ENCODE data around the gene SNAPC4. TPM values are rescaled to one million over a fixed set of nuclear protein-coding genes. Genes with fewer than 3 reads are reported as not detected.

Gene SNAPC4
- total RNA-seq, 1 experiment from 2014 or later = 29.7 TPM

DNA sequence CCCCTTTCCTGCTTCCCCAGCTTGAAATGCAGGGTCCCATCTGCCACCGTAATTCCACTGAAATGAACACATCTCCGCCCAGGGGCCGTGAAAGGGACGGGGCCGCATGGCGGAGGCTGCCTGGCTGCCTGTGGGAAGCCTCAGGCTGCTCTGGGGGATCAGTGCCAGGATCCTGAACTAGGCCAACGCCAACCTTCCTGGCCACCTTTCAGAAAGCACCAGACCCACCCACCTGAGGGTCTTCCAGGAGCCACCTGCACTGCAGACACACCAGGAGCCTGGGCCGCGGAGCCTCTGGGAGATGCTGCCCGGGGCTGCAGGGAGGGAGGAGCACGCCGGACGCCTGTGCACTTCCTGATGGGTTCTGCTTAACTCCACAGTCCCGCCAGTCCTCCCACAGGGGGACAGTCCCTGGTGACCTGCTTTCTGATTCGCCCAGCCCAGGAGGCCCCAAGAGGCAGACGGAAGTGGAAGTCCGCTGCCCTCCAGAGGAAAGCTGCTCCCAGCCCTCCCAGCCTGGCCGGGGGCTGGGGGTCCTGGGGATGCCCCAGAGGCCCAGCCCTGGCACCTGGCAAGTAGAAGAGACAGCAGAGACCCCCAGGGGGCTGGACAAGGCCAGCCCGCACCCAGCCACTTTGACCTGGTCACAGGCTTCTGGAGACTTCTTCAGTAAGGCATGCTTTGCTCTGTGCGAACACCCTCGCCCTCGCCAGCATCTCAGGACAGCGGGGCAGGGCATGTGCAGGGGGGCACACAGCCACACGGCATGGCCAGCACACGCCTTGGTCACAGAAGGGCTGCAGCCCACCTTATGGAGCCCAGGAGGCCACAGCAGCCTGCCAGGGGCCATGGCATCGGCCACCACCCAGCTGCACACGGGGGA, 26.4 kb downstream of the SNAPC4 start, which contains the start of gene CARD9:
Gene CARD9 (minus strand): TSS at position 370 of the 883 bp plus-strand sequence. CDS start 1,591 bp downstream, outside the sequence.
- Histone ChIP-seq H3K79me1 (ENCODE audit: insufficient read depth, low read depth, low read length, poor library complexity, severe bottlenecking) (no peaks in the 10 kb centered on the region), H2BK120ac (ENCODE audit: low read depth, low read length, poor library complexity, severe bottlenecking) (no peak within 1 kb of the TSS), H3K14ac (ENCODE audit: insufficient read depth, low read length) (no peak within 1 kb of the TSS; the same call in 1 of the 2 replicates), H2AFZ (ENCODE audit: low read length) (no peak within 1 kb of the TSS), H2AK5ac (ENCODE audit: insufficient read length, low read length) (no peak within 1 kb of the TSS), H4K91ac (ENCODE audit: insufficient read length, low read depth, low read length) (no peak within 1 kb of the TSS), H3K4me2 (ENCODE audit: insufficient read depth, insufficient read length, low read length) (no peak within 1 kb of the TSS), H3K23ac (ENCODE audit: insufficient read length, low read depth, low read length) (no peak within 1 kb of the TSS), H4K8ac (replicated peaks; ENCODE audit: insufficient read length, low read depth, low read length) (no peak within 1 kb of the TSS), H4K20me1 (ENCODE audit: control insufficient read depth, insufficient read depth, insufficient read length) (no peaks in the 10 kb centered on the region), H4K5ac (ENCODE audit: insufficient read length, low read depth, low read length) (no peak within 1 kb of the TSS), H3K23me2 (ENCODE audit: insufficient read length, low read depth, low read length, poor library complexity, severe bottlenecking) (no peaks in the 10 kb centered on the region), H2BK5ac (ENCODE audit: insufficient read length, low read length) (no peak within 1 kb of the TSS), H3K18ac (ENCODE audit: insufficient read length, low read depth, low read length) (no peak within 1 kb of the TSS), H2BK15ac (ENCODE audit: low read depth, low read length) (no peak within 1 kb of the TSS), H3K27me3 (ENCODE audit: insufficient read depth, low read length) (no peaks in the 10 kb centered on the region), H3K4me1 (ENCODE audit: insufficient read depth, low read length) (no peaks in the 10 kb centered on the region), H2BK12ac (ENCODE audit: insufficient read length, low read depth, low read length) (no peak within 1 kb of the TSS), H3K9me3 (ENCODE audit: control insufficient read depth, low read depth, low read length) (no peaks in the 10 kb centered on the region), H3K27ac (ENCODE audit: insufficient read length, low read depth, low read length) (no peak within 1 kb of the TSS), H3T11ph (ENCODE audit: low read length) (no peak within 1 kb of the TSS), H3K79me2 (ENCODE audit: insufficient read depth, low read length) (no peaks in the 10 kb centered on the region), H2BK20ac (ENCODE audit: low read depth, low read length, poor library complexity, severe bottlenecking) (no peak within 1 kb of the TSS), H3K9ac (ENCODE audit: extremely low read depth, insufficient read length, low read length) (no peak within 1 kb of the TSS), H3K4ac (ENCODE audit: low read depth, low read length) (no peak within 1 kb of the TSS), H3K56ac (ENCODE audit: insufficient read length, low read depth, low read length) (no peak within 1 kb of the TSS)
- Mint-ChIP-seq H3K27ac (peak within 1 kb of the TSS in 1 of 3 experiments; percentile 44; a peak in 3 of 7 replicates), H3K27me3 (ENCODE audit: low read depth) (no peaks in the 10 kb centered on the region), H3K36me3 (ENCODE audit: insufficient read depth in 1 of 3, low read depth in 3 of 3) (peaks cover 0 to 14% (median 6%) of the 10 kb centered on the region in 3 experiments; a peak in 4 of 7 replicates), H3K4me3 (no peak within 1 kb of the TSS), H3K4me1 (peaks cover 0 to 5% of the 10 kb centered on the region in 2 experiments; a peak in 1 of 4 replicates), H3K9me3 (no peaks in the 10 kb centered on the region)
- WGBS (ENCODE audit: extremely low coverage, insufficient read length, low lambda C conversion rate) = no CpG with 5 or more reads among the region's 27 CpGs
- TF ChIP-seq, protein P1, sequence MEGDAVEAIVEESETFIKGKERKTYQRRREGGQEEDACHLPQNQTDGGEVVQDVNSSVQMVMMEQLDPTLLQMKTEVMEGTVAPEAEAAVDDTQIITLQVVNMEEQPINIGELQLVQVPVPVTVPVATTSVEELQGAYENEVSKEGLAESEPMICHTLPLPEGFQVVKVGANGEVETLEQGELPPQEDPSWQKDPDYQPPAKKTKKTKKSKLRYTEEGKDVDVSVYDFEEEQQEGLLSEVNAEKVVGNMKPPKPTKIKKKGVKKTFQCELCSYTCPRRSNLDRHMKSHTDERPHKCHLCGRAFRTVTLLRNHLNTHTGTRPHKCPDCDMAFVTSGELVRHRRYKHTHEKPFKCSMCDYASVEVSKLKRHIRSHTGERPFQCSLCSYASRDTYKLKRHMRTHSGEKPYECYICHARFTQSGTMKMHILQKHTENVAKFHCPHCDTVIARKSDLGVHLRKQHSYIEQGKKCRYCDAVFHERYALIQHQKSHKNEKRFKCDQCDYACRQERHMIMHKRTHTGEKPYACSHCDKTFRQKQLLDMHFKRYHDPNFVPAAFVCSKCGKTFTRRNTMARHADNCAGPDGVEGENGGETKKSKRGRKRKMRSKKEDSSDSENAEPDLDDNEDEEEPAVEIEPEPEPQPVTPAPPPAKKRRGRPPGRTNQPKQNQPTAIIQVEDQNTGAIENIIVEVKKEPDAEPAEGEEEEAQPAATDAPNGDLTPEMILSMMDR (conservative IDR thresholded peaks at IDR 0.05) = no peak
- no peak for DNase-seq
